Renal cortex interstitium (tissue), 11 donors: Measurements from ENCODE around the gene RHOC. TPM values are rescaled to one million over a fixed set of nuclear protein-coding genes. Genes with fewer than 3 reads are reported as not detected.

Experiments used
- DNase-seq, 11 donors: peaks; one replicate each; pipeline ENCODE4 v3.0.0-alpha.2; 2013; ENCODE audit warnings: low read depth in 9 of 11, low spot score in 4 of 11; ENCODE audit errors: extremely low read depth in 1 of 11
- polyA plus RNA-seq, 3 donors: library from polyadenylated mRNA; unstranded; fragments of 120-200 nt; gene quantifications; one replicate each; pipeline ENCODE4 v1.2.1, GENCODE V29; 2013; ENCODE audit not compliant: insufficient read length in 3 of 3

The RHOC gene
- polyA plus RNA-seq, 3 donors, result 191 to 248 (median 214) TPM

- no peak for DNase-seq
Observed at GRCh38 chr1:112695276-112695675, 11.7 kb downstream of the RHOC start.

DNA sequence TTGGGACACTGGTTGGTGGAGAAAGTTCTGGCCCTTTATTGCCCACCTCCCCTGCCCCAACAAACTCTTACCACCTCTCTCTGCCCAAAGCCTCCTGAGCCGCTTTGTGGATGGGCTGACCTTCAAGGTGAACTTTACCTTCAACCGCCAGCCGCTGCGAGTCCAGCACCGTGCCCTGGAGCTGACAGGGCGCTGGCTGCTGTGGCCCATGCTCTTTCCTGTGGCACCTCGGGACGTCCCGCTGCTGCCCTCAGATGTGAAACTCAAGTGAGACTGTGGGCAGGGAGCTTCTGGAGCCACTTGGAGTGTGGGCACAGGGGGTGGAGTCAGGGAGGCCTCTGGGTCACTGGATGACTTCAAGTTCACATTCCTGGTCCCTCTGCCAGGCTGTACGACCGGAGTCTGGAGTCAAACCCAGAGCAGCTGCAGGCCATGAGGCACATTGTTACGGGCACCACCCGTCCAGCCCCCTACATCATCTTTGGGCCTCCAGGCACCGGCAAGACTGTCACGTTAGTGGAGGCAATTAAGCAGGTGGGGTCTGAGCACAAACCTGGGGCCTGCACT lies 12.5 kb downstream of the RHOC start:
- DNase-seq, result no peak

GRCh38 chr1:112693821-112694220 lies 13.1 kb downstream of the RHOC start:
- no peak for DNase-seq

DNA sequence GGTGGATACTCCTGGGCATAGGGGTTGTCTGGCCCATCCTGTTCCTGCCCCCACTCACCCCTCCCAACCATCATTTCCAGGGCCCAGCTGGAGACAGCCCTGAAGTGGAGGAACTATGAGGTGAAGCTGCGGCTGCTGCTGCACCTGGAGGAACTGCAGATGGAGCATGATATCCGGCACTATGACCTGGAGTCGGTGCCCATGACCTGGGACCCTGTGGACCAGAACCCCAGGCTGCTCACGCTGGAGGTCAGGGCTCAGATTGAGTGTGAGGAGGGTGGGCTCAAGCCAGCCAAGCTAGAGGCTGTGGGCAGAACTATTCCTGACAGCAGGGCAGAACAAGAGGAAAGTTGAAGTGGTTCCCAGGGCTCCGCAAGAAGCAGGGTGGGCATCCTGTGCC lies 14.2 kb downstream of the RHOC start:
- no peak for DNase-seq

DNA sequence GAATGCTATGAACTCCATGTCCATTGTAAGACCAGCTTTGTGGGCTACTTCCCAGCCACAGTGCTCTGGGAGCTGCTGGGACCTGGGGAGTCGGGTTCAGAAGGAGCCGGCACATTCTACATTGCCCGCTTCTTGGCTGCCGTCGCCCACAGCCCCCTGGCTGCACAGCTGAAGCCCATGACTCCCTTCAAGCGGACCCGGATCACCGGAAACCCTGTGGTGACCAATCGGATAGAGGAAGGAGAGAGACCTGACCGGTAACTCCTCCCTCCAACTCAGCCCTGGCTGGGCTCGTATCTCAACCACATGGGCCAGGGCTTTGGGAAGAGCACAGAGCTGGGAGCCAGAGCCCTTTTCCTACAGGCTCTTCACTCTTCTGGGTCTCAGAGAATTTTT lies 17.1 kb downstream of the RHOC start:
- no peak for DNase-seq

GRCh38 chr1:112689196-112689841 lies 17.6 kb downstream of the RHOC start:
- no peak for DNase-seq

GRCh38 chr1:112688781-112689193 lies 18.1 kb downstream of the RHOC start:
- no peak for DNase-seq

GRCh38 chr1:112687785-112688496 lies 19.0 kb downstream of the RHOC start:
- no peak for DNase-seq

- DNase-seq, result no peak
Observed at GRCh38 chr1:112687361-112687760, 19.6 kb downstream of the RHOC start.

- no peak for DNase-seq
Observed at GRCh38 chr1:112686835-112687234, 20.1 kb downstream of the RHOC start.

DNA sequence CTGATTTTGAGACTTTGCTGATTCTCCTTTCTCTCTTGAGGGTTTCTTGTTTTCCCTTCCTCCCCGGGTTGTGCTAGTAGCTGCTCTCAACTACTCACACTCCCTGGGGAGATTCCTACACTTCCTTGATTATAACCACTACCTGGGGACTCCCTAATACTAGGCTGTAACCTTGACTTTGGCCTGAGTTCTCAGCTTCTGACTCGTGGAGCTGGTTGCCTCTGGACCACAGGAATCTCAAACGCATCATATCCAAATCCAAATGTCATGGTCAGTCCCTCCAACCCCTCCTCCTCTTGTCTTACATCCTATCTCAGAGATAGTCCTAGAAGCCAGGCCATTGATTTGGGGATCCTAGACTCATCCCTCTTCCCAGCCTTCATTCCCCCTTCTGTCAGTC lies 20.5 kb downstream of the RHOC start:
- DNase-seq, result no peak

DNA sequence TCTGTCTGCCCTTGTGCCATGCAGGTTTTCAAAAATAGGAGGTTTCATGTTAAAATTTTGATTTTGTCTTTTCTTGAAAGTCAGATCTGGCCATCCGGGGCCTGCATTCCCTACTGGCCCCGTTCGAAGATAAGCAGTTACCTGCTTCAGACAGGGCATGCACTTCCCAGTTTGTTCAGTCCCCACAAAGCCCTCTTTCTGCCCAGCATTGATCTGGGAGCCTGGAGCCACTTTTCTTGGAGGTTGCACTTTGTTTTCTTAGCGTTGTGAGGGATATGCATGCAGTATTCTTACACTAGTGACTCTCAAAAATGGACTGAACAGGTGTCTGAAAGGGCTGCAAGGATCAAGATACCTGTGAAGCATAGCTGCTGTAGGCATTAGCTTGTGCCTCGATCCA lies 21.0 kb downstream of the RHOC start:
- DNase-seq, result no peak

- DNase-seq, result no peak
Observed at GRCh38 chr1:112678605-112679004, 28.3 kb downstream of the RHOC start.

- no peak for DNase-seq
Observed at GRCh38 chr1:112677501-112677900, 29.4 kb downstream of the RHOC start.

GRCh38 chr1:112676543-112676942 lies 30.4 kb downstream of the RHOC start:
- DNase-seq, result no peak

GRCh38 chr1:112675728-112676381 lies 31.1 kb downstream of the RHOC start:
- no peak for DNase-seq

GRCh38 chr1:112674986-112675727 lies 31.8 kb downstream of the RHOC start:
- peak in 8 of 11 donors; percentile 37 to 66 (median 52) for DNase-seq

DNA sequence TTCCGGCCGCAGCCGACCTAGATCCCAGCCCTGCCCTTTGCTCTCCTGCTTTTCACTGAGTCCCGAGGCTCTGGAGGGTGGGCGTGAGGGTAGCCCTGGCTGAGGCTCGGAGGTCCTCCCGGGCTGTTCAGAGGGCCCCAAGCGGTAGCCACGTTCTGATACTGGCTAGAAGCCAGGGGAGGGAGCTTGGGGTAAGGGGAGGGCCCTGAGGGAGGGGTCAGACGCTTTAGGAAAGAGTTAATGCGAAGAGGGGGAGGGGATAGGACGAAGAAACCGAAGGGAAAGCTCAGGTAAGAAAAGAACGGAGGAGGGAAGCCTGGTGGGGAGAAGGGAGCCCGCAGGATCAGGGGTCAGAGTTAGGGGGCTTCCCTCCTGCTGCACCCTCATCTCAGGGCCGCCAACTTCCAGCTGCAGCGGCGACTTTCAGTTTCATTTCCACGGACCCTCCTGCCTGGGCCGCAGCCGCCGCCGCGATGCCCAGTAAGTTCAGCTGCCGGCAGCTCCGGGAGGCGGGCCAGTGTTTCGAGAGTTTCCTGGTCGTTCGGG lies 32.4 kb downstream of the RHOC start, which contains the start of gene MOV10:
Gene MOV10 (plus strand): TSS at position 220 of the 546 bp plus-strand sequence. CDS start 254 bp downstream, at position 474.
- DNase-seq, result peak in 10 of 11 donors; percentile 54 to 75 (median 59)
